HepG2 (cell line): Measurements from ENCODE around the gene TXNDC12. TPM values are rescaled to one million over a fixed set of nuclear protein-coding genes. Genes with fewer than 3 reads are reported as not detected.
"Not testable (repeated sequence)": the region's sequence is repeated elsewhere in the genome, so short reads cannot be mapped to it uniquely, and the experiment has no call there.

Source experiments
- ATAC-seq: fragments of 200-7000 bp; cut with Tn5 transposase; 3 replicates; pipeline ENCODE4 v1.9.1; 2020; ENCODE audit warnings: mild to moderate bottlenecking, moderate library complexity
- BruUV-seq: library from RNA; stranded (reverse); fragments of 400-500 nt; replicated peaks from 2 replicates; lab custom pipeline; 2021; lab: Mats Ljungman, UMichigan
- CTCF ChIA-PET: fragments of 300-600 bp; formaldehyde crosslinking; extraction: SDS; loops from one replicate; lab custom pipeline; 2021; ENCODE audit warnings: low total read pairs, inconsistent platforms, low intra/inter-chr PET ratio; lab: Yijun Ruan, JAX
- POLR2A ChIA-PET: fragments of 350-600 bp; sonication (Branson Sonifier 250); formaldehyde crosslinking; loops from one replicate; lab custom pipeline; 2020; ENCODE audit warnings: antibody characterized with exemption, inconsistent platforms; lab: Yijun Ruan, JAX
- DNase-seq: peaks from one replicate; pipeline ENCODE4 v3.0.0-alpha.2; 2015; ENCODE audit warnings: low spot score
- FAIRE-seq: peaks from 3 replicates; lab custom pipeline; 2011; peaks lifted over from hg19 to GRCh38; lab: Jason Lieb, UNC
- H2AFZ ChIP-seq: one replicate; pipeline ENCODE4 v1.6.1; 2011; ENCODE audit warnings: low read length, inconsistent platforms
- H3K27ac ChIP-seq: fragments of 300-600 bp; 3 replicates; pipeline ENCODE4 v1.8.0; 2011; ENCODE audit warnings: mixed run types, mild to moderate bottlenecking, mixed read lengths, low read length, inconsistent platforms; ENCODE audit not compliant: insufficient read depth; ENCODE audit errors: extremely low read length
- H3K27me3 ChIP-seq, 2 experiments: fragments of 200-600 bp in 1 of 2; 2 replicates in 1 of 2; 3 replicates in 1 of 2; pipeline versions ENCODE4 v1.6.0 to v1.8.0; 2011; ENCODE audit warnings: low read length in 2 of 2, mild to moderate bottlenecking in 2 of 2, moderate library complexity in 2 of 2, inconsistent platforms in 1 of 2; ENCODE audit not compliant: insufficient read depth in 2 of 2, control insufficient read depth in 1 of 2
- H3K36me3 ChIP-seq, 2 experiments: fragments of 200-600 bp in 1 of 2; replicated peaks in 1 of 2; 2 replicates in 1 of 2; 3 replicates in 1 of 2; pipeline versions ENCODE4 v1.5.1 to v1.8.0; 2011; ENCODE audit warnings: low read length in 2 of 2, inconsistent platforms in 1 of 2; ENCODE audit not compliant: insufficient read depth in 2 of 2, control insufficient read depth in 1 of 2
- H3K4me1 ChIP-seq: 2 replicates; pipeline ENCODE4 v1.5.1; 2012; ENCODE audit warnings: low read length, inconsistent platforms; ENCODE audit not compliant: insufficient read depth
- H3K4me2 ChIP-seq: 2 replicates; pipeline ENCODE4 v1.6.0; 2011; ENCODE audit warnings: low read depth, low read length, inconsistent platforms
- H3K4me3 ChIP-seq, 3 experiments: fragments of 200-600 bp in 1 of 3; sonication (generic), shearing (Covaris generic) in 1 of 3; replicated peaks in 1 of 3; 2 replicates each; pipeline ENCODE4 v1.5.1; 2011 to 2016; ENCODE audit warnings: low read length in 3 of 3, inconsistent platforms in 2 of 3, low read depth in 2 of 3, mild to moderate bottlenecking in 2 of 3, control low read depth in 1 of 3, mixed read lengths in 1 of 3; ENCODE audit not compliant: insufficient read depth in 1 of 3
- H3K79me2 ChIP-seq: one replicate; pipeline ENCODE4 v1.6.1; 2011; ENCODE audit warnings: low read length, inconsistent platforms; ENCODE audit not compliant: insufficient read depth
- H3K9ac ChIP-seq: 2 replicates; pipeline ENCODE4 v1.6.0; 2011; ENCODE audit warnings: mild to moderate bottlenecking, low read depth, low read length, inconsistent platforms; ENCODE audit not compliant: insufficient read depth
- H3K9me3 ChIP-seq: 2 replicates; pipeline ENCODE4 v1.5.1; 2012; ENCODE audit warnings: mild to moderate bottlenecking, low read length
- H4K20me1 ChIP-seq: 2 replicates; pipeline ENCODE4 v1.6.0; 2011; ENCODE audit warnings: inconsistent platforms, mild to moderate bottlenecking, low read length, moderate library complexity; ENCODE audit not compliant: insufficient read depth
- NR2F6 ChIP-seq, 2 experiments: IDR thresholded peaks; 2 replicates each; pipeline ENCODE4 v1.6.1; 2016; ENCODE audit warnings: antibody characterized with exemption in 1 of 2, mild to moderate bottlenecking in 1 of 2
- PAF1 ChIP-seq: IDR thresholded peaks from 2 replicates; pipeline ENCODE4 v1.6.1; 2016; ENCODE audit warnings: missing genetic modification reagents, missing compliant biosample characterization
- ZNF121 ChIP-seq: sonication (generic); formaldehyde crosslinking; IDR thresholded peaks from 2 replicates; pipeline ENCODE4 v1.5.0; 2020; ENCODE audit warnings: mild to moderate bottlenecking, missing genetic modification reagents
- ZNF572 ChIP-seq: sonication (generic); formaldehyde crosslinking; IDR thresholded peaks from 2 replicates; pipeline ENCODE4 v1.5.1; 2020; ENCODE audit warnings: mild to moderate bottlenecking, missing genetic modification reagents
- ZNF770 ChIP-seq: sonication (generic); formaldehyde crosslinking; IDR thresholded peaks from 2 replicates; pipeline ENCODE4 v1.5.0; 2020; ENCODE audit warnings: mild to moderate bottlenecking, missing genetic modification reagents
- WGBS: methylation state at CpG from one replicate; pipeline ENCODE4 v1.1.6; 2017; ENCODE audit warnings: low lambda C conversion rate; 5-methylcytosine and 5-hydroxymethylcytosine counted together
- in situ Hi-C: cut with HindIII; loops from 2 replicates; pipeline ENCODE4 v1.10.0; 2017; ENCODE audit warnings: low pct_unique_long_range_greater_than_20kb; ENCODE audit not compliant: extremely low pct_ligation_motif_present
- intact Hi-C: fragments of 100-400 bp; cut with micrococcal nuclease; formaldehyde crosslinking; loops from one replicate; pipeline ENCODE4 v1.10.0; 2022; ENCODE audit not compliant: unreplicated experiment
- polyA plus RNA-seq, 8 experiments: library from polyadenylated mRNA; depleted of rRNA in 3 of 8; stranded (reverse) in 7 of 8; unstranded in 1 of 8; fragments of >200 nt; fragmentation: Illumina TruSeq in 4 of 8; extraction: Trizol in 4 of 8; gene quantifications; 2 replicates each; pipeline versions ENCODE4 v1.2.1 to v1.2.3, GENCODE V29; 2011 to 2016; ENCODE audit warnings: low read depth in 4 of 8, missing spikeins in 1 of 8, mixed read lengths in 1 of 8; ENCODE audit not compliant: insufficient read depth in 1 of 8
- total RNA-seq, 5 experiments: library from RNA; depleted of rRNA; stranded (reverse); fragments of >200 nt; fragmentation: Illumina TruSeq; extraction: Trizol; gene quantifications; 2 replicates each; pipeline ENCODE4 v1.2.3, GENCODE V29; 2016; ENCODE audit warnings: low read depth in 1 of 5

The TXNDC12 gene
- total and polyA plus RNA-seq, 2 of the 13 experiments (the other 11 are each of a cell fraction or from before 2014, with no cell fraction given) = 65.6 to 67.2 TPM

- no peak for FAIRE-seq
- no TSS peak for BruUV-seq
- POLR2A ChIA-PET = interaction anchor here (1.7 kb wide), 1 partner anchor 16 kb away, joined by 5 read pairs; no protein-coding TSS in a partner anchor
Measured at GRCh38 chr1:52096216-52096615, 41.2 kb upstream of the TXNDC12 start.

GRCh38 chr1:52094300-52094699 lies 39.3 kb upstream of the TXNDC12 start:
- H3K27ac ChIP-seq; CTCF ChIA-PET; H3K9me3 ChIP-seq; intact Hi-C loops; DNase-seq; FAIRE-seq; H4K20me1 ChIP-seq; ATAC-seq; H3K4me2 ChIP-seq; H3K4me3 ChIP-seq; in situ Hi-C loops; H2AFZ ChIP-seq; H3K27me3 ChIP-seq; H3K36me3 ChIP-seq; H3K9ac ChIP-seq; H3K79me2 ChIP-seq; BruUV-seq; TF ChIP-seq NR2F6 (IDR thresholded peaks at IDR 0.05): not testable (repeated sequence)
- TF ChIP-seq ZNF121 (CRISPR knock-in tag) = peak; percentile 88
- peak; percentile 16; the same call in 1 of the 2 replicates for TF ChIP-seq NR2F6 (CRISPR knock-in tag; IDR thresholded peaks at IDR 0.05)
- peak; percentile 59; the same call in 1 of the 2 replicates for TF ChIP-seq PAF1
- peak; percentile 25; the same call in 1 of the 2 replicates for TF ChIP-seq ZNF770 (CRISPR knock-in tag)
- POLR2A ChIA-PET = interaction anchor here (0.6 kb wide), 1 partner anchor 14 kb away, joined by 3 read pairs; no protein-coding TSS in a partner anchor
- peaks cover 20% of the 10 kb centered on the region for H3K4me1 ChIP-seq
- 85% methylated on average over 6 of the region's 7 CpGs for WGBS

More at GRCh38 chr1:52096216-52096615, 41.2 kb upstream of the TXNDC12 start:
- no peaks in the 10 kb centered on the region for H3K27me3 ChIP-seq
- no peaks in the 10 kb centered on the region for H4K20me1 ChIP-seq
- WGBS = 80% methylated on average over 8 of the region's 8 CpGs
- H3K79me2 ChIP-seq = no peaks in the 10 kb centered on the region
- CTCF ChIA-PET = no interaction called here
- no peak overlapping the region for H3K4me2 ChIP-seq
- intact Hi-C loops = no loop called here
- H3K36me3 ChIP-seq = peaks cover 0 to 4% of the 10 kb centered on the region in 2 experiments; a peak in 1 of 5 replicates
- no peak overlapping the region for H3K4me3 ChIP-seq
- H3K27ac ChIP-seq = no peak overlapping the region
- peaks cover 21% of the 10 kb centered on the region for H3K4me1 ChIP-seq
- H3K9me3 ChIP-seq = no peaks in the 10 kb centered on the region
- in situ Hi-C loops = no loop called here
- no peak overlapping the region for H2AFZ ChIP-seq
- TF ChIP-seq ZNF572 (CRISPR knock-in tag) (no peak), ZNF121 (CRISPR knock-in tag) (0 out of 2 replicates have a peak, but pooled peaks have one; percentile 41)
- ATAC-seq = no peak
- no peak for DNase-seq
- no peak overlapping the region for H3K9ac ChIP-seq
